IMR-90 (cell line): ENCODE results near the gene CIDEC. TPM values are rescaled to one million over a fixed set of nuclear protein-coding genes. Genes with fewer than 3 reads are reported as not detected.

Experiments used
- ATAC-seq: fragments of 200-7000 bp; cut with Tn5 transposase; 2 replicates; pipeline ENCODE4 v1.9.1; 2020; ENCODE audit warnings: low read depth, mild to moderate bottlenecking, moderate library complexity
- BruUV-seq: library from RNA; stranded (reverse); fragments of 400-500 nt; replicated peaks from 2 replicates; lab custom pipeline; 2021; lab: Mats Ljungman, UMichigan
- CTCF ChIA-PET: fragments of 300-600 bp; formaldehyde crosslinking; extraction: SDS; loops from one replicate; lab custom pipeline; 2021; ENCODE audit warnings: antibody characterized with exemption; lab: Yijun Ruan, JAX
- POLR2A ChIA-PET: fragments of 300-600 bp; sonication (Branson Sonifier 250); formaldehyde crosslinking; loops from one replicate; lab custom pipeline; 2022; ENCODE audit warnings: antibody characterized with exemption; ENCODE audit not compliant: unreplicated experiment; lab: Charles Lee
- DNase-seq: peaks from one replicate; pipeline ENCODE4 v3.0.0; 2013
- H2AFZ ChIP-seq: replicated peaks from 2 replicates; pipeline ENCODE3; 2013; ENCODE audit warnings: low read length, mild to moderate bottlenecking; ENCODE audit not compliant: poor library complexity
- H2AK5ac ChIP-seq: 2 replicates; pipeline ENCODE4 v1.6.1; 2013; ENCODE audit warnings: low read depth, low read length, inconsistent platforms
- H2AK9ac ChIP-seq: replicated peaks from 2 replicates; pipeline ENCODE3; 2013; ENCODE audit warnings: mild to moderate bottlenecking, low read depth, low read length, moderate library complexity; ENCODE audit not compliant: poor library complexity
- H2BK120ac ChIP-seq: 2 replicates; pipeline ENCODE4 v1.6.1; 2013; ENCODE audit warnings: low read depth, low read length, inconsistent platforms
- H2BK15ac ChIP-seq: 3 replicates; pipeline ENCODE4 v1.6.1; 2013; ENCODE audit warnings: low read depth, low read length, inconsistent platforms
- H2BK20ac ChIP-seq: 2 replicates; pipeline ENCODE4 v1.6.1; 2013; ENCODE audit warnings: low read depth, mild to moderate bottlenecking, inconsistent platforms, low read length, moderate library complexity
- H2BK5ac ChIP-seq: 2 replicates; pipeline ENCODE4 v1.6.1; 2013; ENCODE audit warnings: mild to moderate bottlenecking, low read depth, low read length, inconsistent platforms; ENCODE audit not compliant: poor library complexity, severe bottlenecking
- H3K14ac ChIP-seq: replicated peaks from 2 replicates; pipeline ENCODE4 v1.6.1; 2013; ENCODE audit warnings: low read depth, low read length, inconsistent platforms
- H3K18ac ChIP-seq: 2 replicates; pipeline ENCODE4 v1.6.1; 2013; ENCODE audit warnings: low read depth, low read length, control low read depth
- H3K23ac ChIP-seq: 2 replicates; pipeline ENCODE4 v1.6.1; 2013; ENCODE audit warnings: low read depth, low read length, inconsistent platforms
- H3K27ac ChIP-seq: 2 replicates; pipeline ENCODE4 v1.5.1; 2013; ENCODE audit warnings: mild to moderate bottlenecking, control low read depth, low read length; ENCODE audit not compliant: insufficient read depth
- H3K27me3 ChIP-seq: 2 replicates; pipeline ENCODE4 v1.6.1; 2013; ENCODE audit warnings: low read length; ENCODE audit not compliant: control insufficient read depth, insufficient read depth
- H3K36me3 ChIP-seq: 2 replicates; pipeline ENCODE4 v1.6.1; 2013; ENCODE audit warnings: low read length, mixed read lengths; ENCODE audit not compliant: control insufficient read depth, insufficient read depth
- H3K4ac ChIP-seq: 2 replicates; pipeline ENCODE4 v1.6.1; 2013; ENCODE audit warnings: low read depth, low read length, inconsistent platforms
- H3K4me1 ChIP-seq: 2 replicates; pipeline ENCODE4 v1.6.1; 2013; ENCODE audit warnings: low read length, mixed read lengths; ENCODE audit not compliant: control insufficient read depth, insufficient read depth
- H3K4me2 ChIP-seq: 2 replicates; pipeline ENCODE4 v1.6.1; 2013; ENCODE audit warnings: low read depth, mild to moderate bottlenecking, control low read depth, low read length, moderate library complexity
- H3K4me3 ChIP-seq: 2 replicates; pipeline ENCODE4 v1.5.1; 2013; ENCODE audit warnings: low read depth, mild to moderate bottlenecking, control low read depth, low read length, moderate library complexity; ENCODE audit not compliant: insufficient read depth
- H3K56ac ChIP-seq: 2 replicates; pipeline ENCODE4 v1.6.1; 2013; ENCODE audit warnings: low read length, inconsistent platforms; ENCODE audit not compliant: insufficient read depth; ENCODE audit errors: extremely low read depth
- H3K79me1 ChIP-seq, 2 experiments: 2 replicates each; pipeline ENCODE4 v1.6.1; 2013; ENCODE audit warnings: low read length in 2 of 2, inconsistent platforms in 1 of 2, low read depth in 1 of 2
- H3K9ac ChIP-seq: 2 replicates; pipeline ENCODE4 v1.6.1; 2013; ENCODE audit warnings: low read depth, low read length, control low read depth
- H3K9me1 ChIP-seq: 2 replicates; pipeline ENCODE4 v1.6.1; 2013; ENCODE audit warnings: low read length, inconsistent platforms; ENCODE audit not compliant: insufficient read depth
- H3K9me3 ChIP-seq: 2 replicates; pipeline ENCODE4 v1.6.1; 2013; ENCODE audit warnings: low read length; ENCODE audit not compliant: control insufficient read depth, insufficient read depth
- H4K20me1 ChIP-seq: 2 replicates; pipeline ENCODE4 v1.6.1; 2013; ENCODE audit warnings: low read length, inconsistent platforms; ENCODE audit not compliant: insufficient read depth
- H4K5ac ChIP-seq: 2 replicates; pipeline ENCODE4 v1.6.1; 2013; ENCODE audit warnings: mild to moderate bottlenecking, low read depth, low read length, control low read depth
- H4K8ac ChIP-seq, 2 experiments: 2 replicates each; pipeline ENCODE4 v1.6.1; 2013; ENCODE audit warnings: low read depth in 2 of 2, low read length in 2 of 2, control low read depth in 1 of 2, inconsistent platforms in 1 of 2
- H4K91ac ChIP-seq: 2 replicates; pipeline ENCODE4 v1.6.1; 2013; ENCODE audit warnings: low read depth, low read length, inconsistent platforms; ENCODE audit not compliant: insufficient read depth
- BHLHE40 ChIP-seq: fragments of 150-350 bp; IDR thresholded peaks from 2 replicates; pipeline ENCODE4 v1.6.1; 2016; ENCODE audit warnings: mild to moderate bottlenecking, low read depth, low read length
- CEBPB ChIP-seq: IDR thresholded peaks from 2 replicates; pipeline ENCODE4 v1.6.1; 2012; ENCODE audit warnings: low read depth, low read length, improper control_type of control experiment
- CHD1 ChIP-seq: IDR thresholded peaks from 2 replicates; pipeline ENCODE4 v1.6.1; 2012; ENCODE audit warnings: low read depth, low read length, improper control_type of control experiment
- CTCF ChIP-seq: conservative IDR thresholded peaks from 2 replicates; pipeline ENCODE4 v1.5.1; 2012; ENCODE audit warnings: mild to moderate bottlenecking, low read depth, low read length, improper control_type of control experiment
- ELK1 ChIP-seq: fragments of 150-350 bp; IDR thresholded peaks from 2 replicates; pipeline ENCODE4 v1.6.1; 2016; ENCODE audit warnings: low read depth, mild to moderate bottlenecking, low read length, moderate library complexity, borderline replicate concordance
- MAZ ChIP-seq: IDR thresholded peaks from 2 replicates; pipeline ENCODE4 v1.6.1; 2012; ENCODE audit warnings: low read depth, mild to moderate bottlenecking, low read length, improper control_type of control experiment, moderate library complexity, borderline replicate concordance
- NFE2L2 ChIP-seq: fragments of 150-350 bp; IDR thresholded peaks from 2 replicates; pipeline ENCODE4 v1.6.1; 2016; ENCODE audit warnings: low read depth, mild to moderate bottlenecking, low read length
- POLR2A ChIP-seq: IDR thresholded peaks from 2 replicates; pipeline ENCODE4 v1.6.1; 2012; ENCODE audit warnings: mild to moderate bottlenecking, low read depth, low read length
- RCOR1 ChIP-seq: IDR thresholded peaks from 2 replicates; pipeline ENCODE4 v1.6.1; 2012; ENCODE audit warnings: mild to moderate bottlenecking, low read length, improper control_type of control experiment; ENCODE audit not compliant: insufficient replicate concordance
- RFX5 ChIP-seq: IDR thresholded peaks from 2 replicates; pipeline ENCODE4 v1.8.0; 2012; ENCODE audit warnings: low read depth, mild to moderate bottlenecking, low read length, moderate library complexity
- SMC3 ChIP-seq: fragments of 150-350 bp; IDR thresholded peaks from 2 replicates; pipeline ENCODE4 v1.6.1; 2016; ENCODE audit warnings: low read depth, mild to moderate bottlenecking, antibody characterized with exemption, low read length, moderate library complexity
- WGBS, 2 experiments: methylation state at CpG; one replicate each; pipeline versions ENCODE4 v1.1.5 to v1.1.7; 2013; ENCODE audit warnings: missing lambda C conversion rate in 2 of 2; ENCODE audit not compliant: insufficient read length in 1 of 2; ENCODE audit errors: extremely low coverage in 2 of 2; 5-methylcytosine and 5-hydroxymethylcytosine counted together
- dilution Hi-C: fragments of 300-500 bp; cut with HindIII; formaldehyde crosslinking; loops from one replicate; pipeline ENCODE4 v1.14.3; 2018; ENCODE audit warnings: low sequenced_read_pairs; ENCODE audit not compliant: unreplicated experiment
- in situ Hi-C: fragments of 300-500 bp; cut with MboI; formaldehyde crosslinking; loops from 3 replicates; pipeline ENCODE4 v1.14.3; 2019; ENCODE audit warnings: low sequenced_read_pairs, inconsistent platforms, mixed read lengths
- intact Hi-C: fragments of 100-400 bp; cut with micrococcal nuclease; formaldehyde crosslinking; loops from 2 replicates; pipeline ENCODE4 v1.10.0; 2022
- polyA plus RNA-seq, 3 experiments: library from polyadenylated mRNA; depleted of rRNA; stranded (reverse); fragments of >200 nt; gene quantifications; 2 replicates each; pipeline ENCODE4 v1.2.3, GENCODE V29; 2012; ENCODE audit warnings: low replicate concordance in 1 of 3
- total RNA-seq: library from RNA; depleted of rRNA; stranded (reverse); fragments of >200 nt; gene quantifications from 2 replicates; pipeline ENCODE4 v1.2.3, GENCODE V29; 2012

CIDEC gene
- total and polyA plus RNA-seq, 2 of the 4 experiments (the other 2 are of a cell fraction): 0.09 TPM; not detected in 1

DNA sequence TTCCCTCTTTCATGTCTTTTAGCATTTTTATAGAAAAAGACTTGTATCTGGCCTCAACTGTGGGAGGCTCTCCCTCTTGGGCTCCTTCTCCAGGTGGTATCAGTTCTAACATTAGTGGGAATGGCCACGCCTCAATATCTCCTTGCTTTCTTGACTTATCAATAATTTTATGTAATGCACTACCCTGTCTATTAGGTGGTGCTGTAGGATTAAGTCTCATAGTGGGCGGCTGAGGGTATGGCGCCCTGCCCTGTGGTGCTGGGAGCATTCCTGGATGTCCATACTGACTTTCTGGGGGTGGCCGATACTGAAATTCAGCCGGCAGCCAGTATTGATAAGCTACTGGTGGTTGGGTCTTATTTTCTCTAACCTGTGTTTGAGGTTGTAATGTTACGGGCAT is 27.5 kb downstream of the CIDEC start:
- no peak overlapping the region for H4K91ac ChIP-seq
- no peaks in the 10 kb centered on the region for H3K4me1 ChIP-seq
- TF ChIP-seq RFX5: no peak
- TF ChIP-seq MAZ: no peak
- TF ChIP-seq ELK1: no peak
- TF ChIP-seq CEBPB: no peak
- TF ChIP-seq BHLHE40: no peak
- TF ChIP-seq NFE2L2: no peak
- TF ChIP-seq CHD1: no peak
- no peak for TF ChIP-seq POLR2A
- no peak for TF ChIP-seq CTCF
- no peak for TF ChIP-seq SMC3
- TF ChIP-seq RCOR1: no peak
- H3K4ac ChIP-seq: no peak overlapping the region
- no peak overlapping the region for H3K27ac ChIP-seq
- no peak overlapping the region for H2BK20ac ChIP-seq
- H2BK15ac ChIP-seq: no peak overlapping the region
- intact Hi-C loops: no loop called here
- H3K9ac ChIP-seq: no peak overlapping the region
- H3K23ac ChIP-seq: no peak overlapping the region
- peaks cover 9% of the 10 kb centered on the region for H3K27me3 ChIP-seq
- H2AFZ ChIP-seq: no peak overlapping the region
- dilution Hi-C loops: no loop called here
- no TSS peak for BruUV-seq
- no peak overlapping the region for H3K14ac ChIP-seq
- ChIA-PET POLR2A (no interaction called here), CTCF (no interaction called here)
- H3K18ac ChIP-seq: no peak overlapping the region
- H2BK120ac ChIP-seq: no peak overlapping the region
- H4K5ac ChIP-seq: no peak overlapping the region
- no peaks in the 10 kb centered on the region for H4K20me1 ChIP-seq
- no peaks in the 10 kb centered on the region for H3K36me3 ChIP-seq
- no peaks in the 10 kb centered on the region for H3K79me1 ChIP-seq
- in situ Hi-C loops: no loop called here
- no peak overlapping the region for H3K56ac ChIP-seq
- no peak overlapping the region for H3K4me2 ChIP-seq
- WGBS, 2 experiments: 95% methylated on average over 3 of the region's 6 CpGs; no CpG with 5 or more reads in 1 of the 2 experiments
- no peak overlapping the region for H2AK9ac ChIP-seq
- DNase-seq (no peak), ATAC-seq (no peak)
- no peaks in the 10 kb centered on the region for H3K9me3 ChIP-seq
- H3K9me1 ChIP-seq: no peaks in the 10 kb centered on the region
- H4K8ac ChIP-seq: no peak overlapping the region
- no peak overlapping the region for H3K4me3 ChIP-seq
- H2BK5ac ChIP-seq: no peak overlapping the region
- H2AK5ac ChIP-seq: no peak overlapping the region
